NCI-H226 (cell line): ENCODE results near the gene CEP295NL.
"Not testable (repeated sequence)": the region's sequence is repeated elsewhere in the genome, so short reads cannot be mapped to it uniquely, and the experiment has no call there.

Source experiments
- DNase-seq: peaks from one replicate; pipeline ENCODE4 v3.0.0-alpha.2; 2015

The CEP295NL gene

GRCh38 chr17:78885956-78886355 is 17.0 kb downstream of the CEP295NL start:
- DNase-seq: no peak

GRCh38 chr17:78884876-78885667 is 17.9 kb downstream of the CEP295NL start:
- no peak for DNase-seq

GRCh38 chr17:78884148-78884825 is 18.7 kb downstream of the CEP295NL start:
- no peak for DNase-seq

- DNase-seq: peak; percentile 96
These were observed 19.4 kb downstream of the CEP295NL start for GRCh38 chr17:78883533-78884131.

- DNase-seq: no peak
These were observed 19.9 kb downstream of the CEP295NL start for GRCh38 chr17:78883089-78883532.

GRCh38 chr17:78882540-78883088 is 20.4 kb downstream of the CEP295NL start:
- no peak for DNase-seq

- DNase-seq: no peak
These were observed 23.3 kb downstream of the CEP295NL start for GRCh38 chr17:78879635-78880186.

- DNase-seq: no peak
These were observed 24.0 kb downstream of the CEP295NL start for GRCh38 chr17:78878871-78879527.

- DNase-seq: no peak
These were observed 24.7 kb downstream of the CEP295NL start for GRCh38 chr17:78878261-78878660.

GRCh38 chr17:78876954-78877517 is 26.0 kb downstream of the CEP295NL start:
- DNase-seq: not testable (repeated sequence)

- DNase-seq: no peak
These were observed 26.9 kb downstream of the CEP295NL start for GRCh38 chr17:78876094-78876597.

- DNase-seq: no peak
These were observed 27.5 kb downstream of the CEP295NL start for GRCh38 chr17:78875363-78876093.

- DNase-seq: no peak
These were observed 29.3 kb downstream of the CEP295NL start for GRCh38 chr17:78873519-78874340.

GRCh38 chr17:78872486-78872885 is 30.5 kb downstream of the CEP295NL start:
- no peak for DNase-seq

- no peak for DNase-seq
These were observed 32.4 kb downstream of the CEP295NL start for GRCh38 chr17:78870621-78871020.

GRCh38 chr17:78868391-78868790 is 34.6 kb downstream of the CEP295NL start:
- DNase-seq: no peak

GRCh38 chr17:78867046-78867445 is 36.0 kb downstream of the CEP295NL start:
- DNase-seq: not testable (repeated sequence)

GRCh38 chr17:78865682-78866390 is 37.2 kb downstream of the CEP295NL start:
- peak; percentile 29 for DNase-seq

GRCh38 chr17:78864117-78864516 is 38.9 kb downstream of the CEP295NL start:
- no peak for DNase-seq
